Renal cortex interstitium (tissue), 11 donors: ENCODE data around the gene CUL4A. TPM values are rescaled to one million over a fixed set of nuclear protein-coding genes. Genes with fewer than 3 reads are reported as not detected.

ENCODE experiments used
- DNase-seq, 11 donors: peaks; one replicate each; pipeline ENCODE4 v3.0.0-alpha.2; 2013; ENCODE audit warnings: low read depth in 9 of 11, low spot score in 4 of 11; ENCODE audit errors: extremely low read depth in 1 of 11
- polyA plus RNA-seq, 3 donors: library from polyadenylated mRNA; unstranded; fragments of 120-200 nt; gene quantifications; one replicate each; pipeline ENCODE4 v1.2.1, GENCODE V29; 2013; ENCODE audit not compliant: insufficient read length in 3 of 3

CUL4A gene
- polyA plus RNA-seq, 3 donors, result 78.2 to 89.2 (median 87.4) TPM

- no peak for DNase-seq
Observed at GRCh38 chr13:113172419-113172926, 36.9 kb upstream of the CUL4A start.

DNA sequence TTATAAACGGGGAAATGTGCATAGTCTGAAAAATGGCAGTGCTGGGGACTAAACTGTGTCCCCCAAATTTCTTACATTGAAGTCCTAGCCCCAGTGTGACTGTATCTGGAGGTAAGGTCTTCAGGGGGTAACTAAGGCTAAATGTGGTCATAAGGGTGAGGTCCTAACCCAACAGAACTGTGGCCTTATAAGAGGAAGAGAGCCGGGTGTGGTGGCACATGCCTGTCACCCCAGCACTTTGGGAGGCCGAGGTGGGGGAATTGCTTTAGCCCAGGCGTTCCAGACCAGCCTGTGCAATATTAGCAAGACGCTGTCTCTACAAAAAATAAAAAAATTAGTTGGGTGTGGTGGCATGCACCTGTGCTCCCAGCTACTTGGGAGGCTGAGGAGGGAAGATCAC is 33.1 kb upstream of the CUL4A start:
- no peak for DNase-seq

DNA sequence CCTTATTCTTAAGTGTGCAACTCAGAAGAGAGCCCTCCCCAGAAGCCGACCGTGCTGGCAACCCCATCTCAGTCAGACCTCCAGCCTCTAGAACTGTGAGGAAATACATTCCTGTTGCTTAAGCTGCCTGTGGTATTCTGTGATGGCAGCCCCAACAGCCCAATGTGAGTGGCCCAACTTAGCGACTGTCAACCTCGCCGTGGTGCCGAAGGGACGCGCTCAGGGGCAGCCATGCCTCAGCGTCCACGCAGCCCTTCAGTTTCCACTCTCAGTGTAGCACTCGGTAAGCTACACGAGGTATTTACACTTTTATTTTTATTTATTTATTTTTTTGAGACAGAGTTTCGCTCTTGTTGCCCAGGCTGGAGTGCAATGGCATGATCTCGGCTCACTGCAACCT is 32.6 kb upstream of the CUL4A start:
- no peak for DNase-seq

GRCh38 chr13:113178070-113178895 is 31.1 kb upstream of the CUL4A start:
- no peak for DNase-seq

GRCh38 chr13:113178896-113179167 is 30.6 kb upstream of the CUL4A start:
- DNase-seq, result no peak

GRCh38 chr13:113179374-113180230 is 29.8 kb upstream of the CUL4A start:
- DNase-seq, result no peak

DNA sequence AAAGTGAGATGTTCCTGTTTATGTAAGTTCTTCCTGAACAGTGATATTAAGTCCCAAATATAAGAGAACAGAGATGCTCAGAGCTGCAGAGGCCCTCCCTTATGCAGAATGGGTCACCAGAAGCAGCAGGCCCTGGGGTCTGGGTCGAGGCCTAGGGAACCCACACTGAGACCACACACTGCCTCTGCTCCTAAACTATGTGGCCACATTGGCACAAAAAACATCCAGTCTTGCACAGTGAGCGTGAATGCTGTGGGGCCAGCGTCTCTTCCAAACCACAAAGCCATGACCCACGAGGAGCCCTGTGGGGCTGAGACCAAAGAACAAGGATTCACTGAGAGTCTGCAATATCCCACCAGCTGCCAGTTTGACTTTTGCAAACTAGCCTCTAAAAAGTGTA is 27.4 kb upstream of the CUL4A start:
- DNase-seq, result no peak

GRCh38 chr13:113183450-113184129 is 25.8 kb upstream of the CUL4A start:
- no peak for DNase-seq

DNA sequence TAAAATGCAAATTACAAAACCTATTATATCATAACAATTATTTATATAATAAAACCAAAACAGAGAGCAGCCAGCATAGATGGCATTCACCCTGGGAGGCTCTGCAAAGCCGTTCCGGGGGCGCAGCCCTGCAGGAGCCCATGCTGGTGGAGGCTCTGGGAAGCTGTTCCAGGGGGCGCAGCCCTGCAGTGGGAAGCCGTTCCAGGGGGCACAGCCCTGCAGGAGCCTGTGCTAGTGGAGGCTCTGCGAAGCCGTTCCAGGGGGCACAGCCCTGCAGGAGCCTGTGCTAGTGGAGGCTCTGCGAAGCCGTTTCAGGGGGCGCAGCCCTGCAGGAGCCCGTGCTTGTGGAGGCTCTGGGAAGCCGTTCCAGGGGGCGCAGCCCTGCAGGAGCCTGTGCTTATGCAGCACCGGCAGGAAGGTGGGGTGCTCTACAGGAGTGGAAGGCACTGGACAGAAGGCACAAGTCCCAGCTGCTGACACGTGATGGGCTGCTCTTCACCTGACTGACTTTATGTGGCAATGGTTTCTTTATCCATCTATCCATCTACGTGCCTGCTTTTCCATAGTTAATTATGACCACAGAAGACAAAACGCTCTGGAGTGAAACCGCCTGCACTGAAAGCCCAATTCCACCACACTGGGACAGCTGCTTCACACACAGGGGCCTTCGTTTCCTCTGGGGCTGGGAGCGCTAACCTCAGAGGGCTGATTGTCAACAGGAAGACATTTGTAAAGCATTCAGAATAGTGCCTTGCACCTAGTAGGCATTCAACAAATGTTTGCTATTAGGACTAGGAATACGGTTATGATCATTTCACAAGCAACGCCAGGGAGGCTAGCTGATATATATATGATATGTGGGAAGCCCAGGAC is 24.6 kb upstream of the CUL4A start:
- DNase-seq, result no peak

- DNase-seq, result no peak
Observed at GRCh38 chr13:113186061-113186900, 23.1 kb upstream of the CUL4A start.

DNA sequence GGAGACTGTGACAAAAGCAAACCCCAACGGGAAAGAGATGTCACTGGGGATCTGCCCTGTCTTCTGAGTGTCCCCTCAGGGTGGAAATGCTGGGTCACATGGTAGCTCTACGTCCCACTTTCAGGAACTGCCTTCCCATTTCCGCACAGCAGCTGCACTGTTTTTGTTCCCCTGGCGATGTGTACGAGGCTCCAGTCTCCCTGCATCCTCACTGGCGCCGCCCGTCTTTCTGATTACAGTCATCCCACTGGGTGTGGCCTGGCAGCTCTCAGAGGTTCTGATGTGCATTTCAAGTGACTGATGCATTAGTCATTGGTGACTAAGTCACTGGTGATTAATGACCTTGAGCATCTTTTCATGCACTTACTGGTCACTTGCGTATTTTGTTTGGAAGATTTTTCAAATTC is 22.1 kb upstream of the CUL4A start:
- DNase-seq, result no peak

- DNase-seq, result no peak
Observed at GRCh38 chr13:113187883-113188665, 21.3 kb upstream of the CUL4A start.

DNA sequence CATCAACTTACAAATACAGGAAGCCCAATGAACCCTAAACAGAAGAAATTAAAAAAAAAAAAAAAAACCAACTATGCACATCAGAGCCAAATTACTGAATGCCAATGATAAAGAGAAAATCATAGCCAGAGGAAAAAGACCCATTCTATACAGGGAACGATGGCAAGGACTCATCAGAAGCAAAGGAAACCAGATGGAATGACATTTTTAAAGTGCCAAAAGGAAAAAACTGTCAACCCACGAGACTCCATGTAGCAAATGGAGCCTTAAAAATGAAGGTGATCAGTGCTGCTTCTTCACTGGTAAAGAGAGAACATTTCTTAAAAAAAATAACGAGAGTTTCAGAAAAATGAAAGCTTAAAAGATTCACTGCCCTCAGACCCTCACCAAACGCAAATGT is 19.2 kb upstream of the CUL4A start:
- DNase-seq, result no peak

DNA sequence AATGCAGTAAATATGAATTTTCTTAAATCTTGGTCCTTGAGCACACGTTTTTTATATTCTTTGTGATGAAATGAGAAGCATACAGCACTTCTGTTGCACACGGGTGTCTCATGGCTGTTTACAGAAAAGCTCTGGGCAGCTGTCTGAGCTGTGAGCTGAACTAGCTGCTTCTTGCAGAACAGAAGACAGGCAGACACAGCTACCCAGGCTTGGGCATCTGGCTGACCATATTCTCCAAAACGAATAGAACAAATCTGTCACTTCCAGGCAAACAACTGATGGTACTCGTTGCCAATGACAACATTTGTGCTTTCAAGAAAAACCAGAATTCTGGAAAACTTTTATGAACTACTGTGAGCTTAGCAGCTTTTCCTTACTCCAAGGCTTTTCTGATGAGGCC is 17.1 kb upstream of the CUL4A start:
- DNase-seq, result no peak

DNA sequence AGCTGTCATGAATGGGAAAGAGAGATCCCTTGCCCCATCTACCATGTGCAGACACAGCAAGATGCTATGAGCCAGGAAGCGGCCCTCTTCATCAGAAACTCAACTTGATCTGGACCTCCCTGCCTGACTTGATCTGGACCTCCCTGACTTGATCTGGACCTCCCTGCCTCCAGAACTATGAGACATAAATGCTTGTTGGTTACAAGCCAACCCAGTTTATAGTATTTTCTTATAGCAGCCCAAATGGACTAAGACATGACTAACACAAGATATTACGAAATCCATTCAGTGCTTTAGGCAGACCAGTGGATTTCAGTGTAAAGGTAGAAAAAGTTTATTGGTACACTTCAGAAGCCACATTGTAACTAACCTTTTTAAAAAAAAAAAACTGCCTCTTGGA is 16.5 kb upstream of the CUL4A start:
- DNase-seq, result no peak

GRCh38 chr13:113195360-113195759 is 14.1 kb upstream of the CUL4A start:
- DNase-seq, result no peak

DNA sequence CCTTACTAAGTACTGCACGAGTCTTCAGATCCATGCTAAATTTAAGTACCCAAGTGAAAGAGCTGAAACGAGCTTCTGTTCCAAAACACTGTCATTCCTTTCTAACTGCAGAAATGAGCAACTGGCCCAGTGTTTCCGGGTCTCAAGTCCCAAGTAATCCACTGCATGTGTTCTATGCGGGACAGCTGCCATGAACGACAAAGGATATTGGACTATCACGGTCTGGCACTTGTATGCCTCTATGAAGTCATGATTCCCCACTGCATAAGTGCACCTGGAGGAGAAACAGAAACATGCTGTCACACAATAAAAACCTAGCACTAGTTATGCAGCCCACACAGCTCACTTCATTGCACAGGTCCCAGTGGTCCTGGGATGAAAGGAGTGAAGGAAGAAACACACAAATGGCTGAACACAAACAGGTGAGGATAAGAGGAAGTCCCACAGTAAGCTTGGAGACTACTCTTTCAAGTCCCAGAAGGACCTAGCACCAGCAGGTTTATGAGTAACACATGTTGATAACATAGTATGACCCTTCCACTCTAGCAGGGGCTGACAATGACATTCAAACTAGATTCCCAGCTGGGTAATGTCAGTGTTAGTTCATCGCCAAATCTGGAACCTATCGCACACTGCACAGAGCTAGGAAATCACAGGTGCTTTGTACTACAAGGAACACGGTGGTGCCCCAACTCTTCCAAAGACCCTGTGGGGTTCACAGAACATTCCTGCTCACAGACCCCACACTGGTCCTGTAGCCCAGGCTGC is 12.3 kb upstream of the CUL4A start:
- no peak for DNase-seq
